ENCODE data around the gene LRTM2.

GRCh38 chr12:1862973-1863372 lies 42.6 kb downstream of the LRTM2 start:
- no peak for TF ChIP-seq CTCF (IDR thresholded peaks at IDR 0.05)
- no peak for TF ChIP-seq POLR2A (IDR thresholded peaks at IDR 0.05)
